OCI-LY1 (cell line): ENCODE data around the gene ATG2A.

Source experiments
- EZH2 ChIP-seq: fragments of 200-600 bp; sonication (generic), shearing (Covaris generic); IDR thresholded peaks from 2 replicates; pipeline ENCODE4 v1.8.0; 2017; ENCODE audit warnings: borderline replicate concordance, mixed run types, mild to moderate bottlenecking, antibody characterized with exemption, low read length, moderate library complexity, mixed read lengths
- TF ChIP-seq, protein P1 (sequence below): fragments of 200-600 bp; sonication (generic), shearing (Covaris generic); IDR thresholded peaks from 2 replicates; pipeline ENCODE4 v1.5.1; 2017; ENCODE audit warnings: mild to moderate bottlenecking, antibody characterized with exemption, low read length, moderate library complexity, mixed read lengths

DNA sequence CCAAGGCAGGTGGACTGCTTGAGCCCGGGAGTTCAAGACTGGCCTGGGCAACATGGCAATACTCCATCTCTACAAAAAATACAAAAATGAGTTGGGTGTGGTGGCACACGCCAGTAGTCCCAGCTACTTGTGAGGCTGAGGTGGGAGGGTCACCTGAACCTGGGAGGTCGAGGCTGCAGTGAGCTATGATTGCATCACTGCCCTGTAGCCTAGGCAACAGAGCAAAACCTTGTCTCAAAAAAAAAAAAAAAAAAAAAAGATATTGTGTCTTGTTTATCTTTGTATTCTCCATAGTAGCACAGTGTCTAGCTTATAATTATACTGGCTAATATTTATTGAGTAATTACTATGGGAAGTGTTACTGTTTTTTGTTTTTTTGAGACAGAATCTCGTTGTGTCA is 34.5 kb upstream of the ATG2A start:
- TF ChIP-seq, protein P1, sequence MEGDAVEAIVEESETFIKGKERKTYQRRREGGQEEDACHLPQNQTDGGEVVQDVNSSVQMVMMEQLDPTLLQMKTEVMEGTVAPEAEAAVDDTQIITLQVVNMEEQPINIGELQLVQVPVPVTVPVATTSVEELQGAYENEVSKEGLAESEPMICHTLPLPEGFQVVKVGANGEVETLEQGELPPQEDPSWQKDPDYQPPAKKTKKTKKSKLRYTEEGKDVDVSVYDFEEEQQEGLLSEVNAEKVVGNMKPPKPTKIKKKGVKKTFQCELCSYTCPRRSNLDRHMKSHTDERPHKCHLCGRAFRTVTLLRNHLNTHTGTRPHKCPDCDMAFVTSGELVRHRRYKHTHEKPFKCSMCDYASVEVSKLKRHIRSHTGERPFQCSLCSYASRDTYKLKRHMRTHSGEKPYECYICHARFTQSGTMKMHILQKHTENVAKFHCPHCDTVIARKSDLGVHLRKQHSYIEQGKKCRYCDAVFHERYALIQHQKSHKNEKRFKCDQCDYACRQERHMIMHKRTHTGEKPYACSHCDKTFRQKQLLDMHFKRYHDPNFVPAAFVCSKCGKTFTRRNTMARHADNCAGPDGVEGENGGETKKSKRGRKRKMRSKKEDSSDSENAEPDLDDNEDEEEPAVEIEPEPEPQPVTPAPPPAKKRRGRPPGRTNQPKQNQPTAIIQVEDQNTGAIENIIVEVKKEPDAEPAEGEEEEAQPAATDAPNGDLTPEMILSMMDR: no peak
- no peak for TF ChIP-seq EZH2
